HG03108 (cell line): ENCODE measurements around the gene KANSL1.

Experiments used
- ATAC-seq: cut with Tn5 transposase; IDR thresholded peaks from one replicate; pipeline ENCODE4 v1.9.1; 2021; ENCODE audit warnings: moderate library complexity; ENCODE audit not compliant: unreplicated experiment

The KANSL1 gene

DNA sequence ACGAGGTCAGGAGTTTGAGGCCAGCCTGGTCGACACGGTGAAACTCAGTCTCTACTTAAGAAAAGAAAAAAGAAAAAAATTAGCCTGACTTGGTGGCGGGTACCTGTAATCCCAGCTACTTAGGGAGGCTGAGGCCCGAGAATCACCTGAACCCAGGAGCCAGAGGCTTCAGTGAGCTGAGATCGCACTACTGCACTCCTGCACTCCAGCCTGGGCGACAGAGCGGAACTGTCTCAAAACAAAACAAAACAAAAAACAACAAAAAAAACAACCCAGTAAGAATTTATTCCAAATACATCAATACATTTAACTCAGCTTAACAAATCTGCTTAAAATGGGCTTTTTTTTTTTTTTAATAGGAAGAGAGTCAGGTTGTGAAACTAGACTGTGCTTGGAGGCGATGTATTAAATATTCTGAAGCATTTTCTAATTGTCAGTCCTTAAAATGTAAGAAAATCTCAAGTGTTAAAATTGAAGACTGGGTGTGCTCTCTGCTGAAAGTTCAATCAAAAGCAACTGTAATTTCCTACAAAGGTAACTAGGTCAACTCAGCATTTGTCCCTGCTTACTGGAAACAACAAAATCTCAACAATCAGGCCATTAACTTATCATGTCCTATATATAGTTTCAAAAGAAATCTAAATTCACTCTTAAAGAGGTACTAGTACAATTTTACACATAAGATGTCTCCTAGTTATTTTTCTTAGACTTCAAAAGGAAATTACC, 23.2 kb downstream of the KANSL1 start:
- ATAC-seq: no peak

DNA sequence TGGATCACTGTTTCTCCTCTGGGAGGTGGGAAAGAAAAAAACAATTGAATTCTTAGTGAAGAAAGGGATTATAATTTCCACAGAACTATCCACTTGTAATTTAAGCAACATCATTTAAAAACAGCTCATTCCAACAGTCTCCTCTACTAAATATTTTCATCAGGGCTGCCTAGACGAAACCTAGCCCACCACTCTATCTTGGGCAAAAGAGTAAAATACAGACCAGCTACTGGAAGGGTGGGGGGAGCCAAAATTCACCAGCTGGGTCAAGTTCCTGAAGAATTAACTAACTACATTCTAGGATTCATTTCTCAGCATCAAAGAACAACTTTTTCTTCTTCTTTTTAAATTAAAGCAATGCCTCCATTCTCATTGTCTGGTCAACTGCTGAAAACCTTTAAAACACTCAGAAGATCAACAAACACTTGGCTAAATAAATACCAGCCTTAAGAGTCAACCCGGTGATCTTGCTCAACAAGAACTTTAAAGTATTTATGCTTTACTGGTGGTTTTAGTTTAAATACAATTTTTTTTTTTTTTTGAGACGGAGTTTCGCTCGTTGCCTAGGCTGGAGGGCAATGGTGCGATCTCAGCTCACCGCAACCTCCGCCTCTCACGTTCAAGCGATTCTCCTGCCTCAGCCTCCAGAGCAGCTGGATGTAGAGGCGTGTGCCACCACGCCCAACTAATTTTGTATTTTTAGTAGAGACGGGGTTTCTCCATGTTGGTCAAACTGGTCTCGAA, 25.2 kb downstream of the KANSL1 start:
- no peak for ATAC-seq

DNA sequence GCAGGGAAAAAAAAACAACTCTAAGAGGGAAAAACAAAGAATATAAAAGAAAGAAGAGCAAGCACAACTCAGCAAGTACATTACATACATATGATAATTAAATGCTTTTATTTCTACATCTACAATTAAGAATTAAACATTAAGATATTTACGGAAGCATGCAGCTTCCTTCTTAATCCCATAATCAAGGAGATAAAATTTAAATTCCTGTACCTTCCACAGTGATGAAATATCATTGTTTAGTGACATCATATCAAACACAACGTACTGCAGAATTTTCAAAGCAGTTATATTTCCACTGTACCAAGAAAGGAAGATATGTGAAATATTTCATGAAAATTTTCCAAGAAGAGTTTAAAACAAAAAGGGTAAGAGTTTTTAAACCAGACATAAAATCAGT, 26.0 kb downstream of the KANSL1 start:
- no peak for ATAC-seq

DNA sequence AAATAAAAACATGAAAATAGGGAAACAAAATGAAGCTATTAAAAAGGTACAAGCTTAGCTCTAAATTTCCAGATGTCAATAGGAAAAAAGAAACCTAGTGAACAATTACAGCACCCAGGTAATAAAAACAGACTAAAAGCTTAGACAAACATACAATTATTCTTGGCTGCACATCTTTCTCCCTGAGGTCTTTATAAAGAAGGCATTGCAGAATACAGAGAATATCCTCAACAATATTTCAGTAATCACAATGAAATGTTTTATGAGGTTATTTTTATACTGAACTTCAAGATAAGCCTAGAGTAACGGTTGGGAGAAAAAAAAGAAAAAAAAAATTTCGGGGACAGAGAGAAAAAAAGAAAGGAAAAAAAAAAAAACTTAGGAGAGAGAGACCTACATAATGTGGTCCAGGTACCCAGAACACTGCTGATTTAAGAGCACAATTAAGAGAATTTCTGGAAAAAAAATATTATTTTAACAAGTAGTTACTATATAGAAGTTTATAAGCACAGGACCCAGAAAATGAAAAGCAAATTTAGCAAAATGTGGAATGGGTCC, 26.5 kb downstream of the KANSL1 start:
- ATAC-seq: no peak

DNA sequence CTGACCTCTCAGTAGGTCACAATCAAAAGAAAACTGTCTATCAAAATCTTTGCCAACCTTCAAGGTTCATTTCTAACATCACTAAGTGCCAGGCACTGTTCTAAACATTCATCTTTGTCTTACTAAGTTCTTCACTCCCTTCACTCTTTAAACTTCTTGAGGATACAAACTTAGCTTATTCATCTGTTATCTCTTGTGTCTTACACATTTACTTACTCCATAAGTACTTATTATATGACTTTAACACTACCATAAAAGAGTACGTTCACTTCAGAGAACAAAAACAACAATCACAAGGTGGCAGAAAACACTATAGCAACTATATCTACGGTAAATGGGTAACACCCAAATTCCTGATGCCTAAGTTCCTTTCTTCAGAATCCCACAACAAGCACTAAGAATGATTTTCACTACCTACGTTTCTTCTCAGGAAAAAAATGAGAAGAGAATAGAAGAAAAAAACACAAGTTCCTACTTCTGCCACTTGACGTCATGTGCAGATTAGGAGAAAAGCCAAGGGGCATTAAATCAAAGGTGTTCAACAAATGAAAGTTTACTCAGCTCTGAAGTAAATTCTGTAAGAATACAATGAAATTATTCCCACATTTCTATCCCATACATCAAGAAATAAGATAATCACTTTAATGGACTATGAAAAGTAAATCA, 29.2 kb downstream of the KANSL1 start:
- ATAC-seq: no peak

DNA sequence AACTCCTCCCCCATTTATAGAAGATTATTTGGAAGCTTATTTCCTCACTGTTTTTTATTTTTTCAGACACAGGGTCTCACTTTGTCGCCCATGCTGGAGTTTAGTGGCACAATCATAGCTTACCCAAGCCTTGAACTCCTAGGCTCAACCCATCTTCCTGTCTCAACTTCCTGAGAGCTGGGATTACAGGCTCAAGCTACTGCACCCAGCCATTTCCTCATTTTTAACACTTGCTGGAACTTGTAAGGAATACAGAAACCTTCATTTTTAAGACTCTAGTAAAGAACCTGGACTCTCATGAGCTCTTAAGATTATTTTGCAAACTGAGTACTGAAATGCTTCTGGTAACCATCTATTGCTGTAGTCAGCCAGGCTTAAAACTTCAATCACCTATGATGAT, 29.9 kb downstream of the KANSL1 start:
- no peak for ATAC-seq

DNA sequence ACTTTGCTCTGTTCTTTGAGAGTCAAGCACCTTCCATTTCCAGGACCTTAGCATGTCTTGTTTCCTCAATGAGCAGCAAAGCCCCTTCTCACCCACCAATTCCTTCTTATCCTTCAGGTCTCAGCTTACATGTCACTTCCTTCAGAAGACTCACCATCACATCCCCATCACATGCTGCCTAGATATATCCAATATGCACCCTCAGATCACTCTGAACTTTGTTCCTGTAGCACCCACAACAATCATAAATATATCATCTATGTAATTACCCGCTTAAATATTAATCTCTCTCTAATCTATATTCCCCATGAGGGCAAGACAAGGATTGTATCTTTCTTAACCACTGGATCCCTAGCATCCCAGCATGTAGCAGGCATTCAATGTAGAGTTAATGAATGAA, 30.4 kb downstream of the KANSL1 start:
- ATAC-seq: no peak

DNA sequence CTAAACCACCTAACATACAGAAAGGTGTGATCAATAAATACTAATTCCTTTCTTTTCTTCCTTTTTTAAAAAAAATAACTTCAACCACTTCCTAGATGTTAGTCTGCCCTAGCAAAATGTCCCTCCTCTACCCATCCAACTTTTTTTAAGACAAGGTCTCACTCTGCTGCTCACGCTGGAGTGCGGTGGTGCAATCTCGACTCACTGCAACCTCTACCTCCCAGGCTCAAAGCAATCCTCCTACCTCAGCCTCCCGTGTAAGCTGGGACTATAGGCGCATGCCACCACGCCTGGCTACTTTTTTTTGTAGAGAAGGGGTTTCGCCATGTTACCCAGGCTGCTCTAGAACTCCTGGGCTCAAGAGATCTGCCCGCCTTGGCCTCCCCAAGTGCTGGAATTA, 33.1 kb downstream of the KANSL1 start:
- no peak for ATAC-seq

DNA sequence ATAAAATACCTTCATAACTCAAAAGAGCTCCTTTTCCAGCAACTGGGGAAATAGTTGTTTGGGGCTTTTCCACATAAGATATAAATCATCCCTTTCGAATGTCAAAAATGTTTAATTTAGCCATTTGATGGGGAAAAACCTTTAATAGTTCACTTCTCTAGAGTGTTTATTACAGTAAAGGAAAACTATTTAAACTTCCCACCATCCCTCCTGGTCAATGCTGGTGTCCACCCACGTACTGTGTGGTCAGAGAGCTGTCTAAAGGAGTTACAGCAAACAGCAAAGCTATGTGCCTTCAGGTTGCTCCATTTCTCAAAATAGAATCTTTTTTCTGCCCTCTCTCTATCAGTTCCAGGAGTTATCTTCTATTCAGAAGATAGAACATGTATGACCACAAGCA, 33.5 kb downstream of the KANSL1 start:
- ATAC-seq: no peak

DNA sequence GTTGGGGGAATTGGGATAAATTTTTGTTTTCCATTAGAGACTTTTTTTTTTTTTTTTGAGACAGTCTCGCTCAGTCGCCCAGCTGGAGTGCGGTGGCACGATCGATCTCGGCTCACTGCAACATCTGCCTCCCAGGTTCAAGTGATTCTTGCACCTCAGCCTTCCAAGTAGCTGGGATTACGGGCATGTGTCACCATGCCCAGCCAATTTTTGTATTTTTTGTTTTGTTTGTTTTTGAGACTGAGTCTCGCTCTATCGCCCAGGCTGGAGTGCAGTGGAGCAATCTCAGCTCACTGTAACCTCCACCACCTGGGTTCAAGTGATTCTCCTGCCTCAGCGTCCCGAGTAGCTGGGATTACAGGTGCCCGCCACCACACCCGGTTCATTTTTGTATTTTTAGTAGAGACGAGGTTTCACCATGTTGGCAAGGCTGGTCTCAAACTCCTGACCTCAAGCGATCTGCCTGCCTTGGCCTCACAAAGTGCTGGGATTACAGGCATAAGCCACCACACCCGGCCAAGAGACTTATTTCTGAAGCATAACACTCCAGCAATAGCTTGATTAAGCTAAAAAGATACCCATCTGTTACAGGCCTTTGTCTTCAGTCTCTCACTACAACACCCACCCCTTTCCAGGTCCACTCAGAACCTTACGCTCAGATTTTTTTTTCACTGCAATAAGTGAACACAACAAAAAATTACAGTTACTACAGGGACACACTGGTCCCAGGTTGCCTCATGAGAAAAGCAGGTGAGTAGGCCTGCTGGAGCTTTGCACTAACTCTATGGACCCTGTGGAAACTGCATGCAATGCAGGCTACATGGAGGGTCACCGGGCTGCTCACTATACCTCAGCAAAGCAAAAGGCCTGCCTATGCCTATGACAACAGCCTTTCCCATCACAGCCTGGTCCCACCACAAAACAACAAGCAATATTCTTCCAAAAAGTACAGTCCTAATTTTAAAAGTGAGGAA, 34.6 kb downstream of the KANSL1 start:
- no peak for ATAC-seq

DNA sequence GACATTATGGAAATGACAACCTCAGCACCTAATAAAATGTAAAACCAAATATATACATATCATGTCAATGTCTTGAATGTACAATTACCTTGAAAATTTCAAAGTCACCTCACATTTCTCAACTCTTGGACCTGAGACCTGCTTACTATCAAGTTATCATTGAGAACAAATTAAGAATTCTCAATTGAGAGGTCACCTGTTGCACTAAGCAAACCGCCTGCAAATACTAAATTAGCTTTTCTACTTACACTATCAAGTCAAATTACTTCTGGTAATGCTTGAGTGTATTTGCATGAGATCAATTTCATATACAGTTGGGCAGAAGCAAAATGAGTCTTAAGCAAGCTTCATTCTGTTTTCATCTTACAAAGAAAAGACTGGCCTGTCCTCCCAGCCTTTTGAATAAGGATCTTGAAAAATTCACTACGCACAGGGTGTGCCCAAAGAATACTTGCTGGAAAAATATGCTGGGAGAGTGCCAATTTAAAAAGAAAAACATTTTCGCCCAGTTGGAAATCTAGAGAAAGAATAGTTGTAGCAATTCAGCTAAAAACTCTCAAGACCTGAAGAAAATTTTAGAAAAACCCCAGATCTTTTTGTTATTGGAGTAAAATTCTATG, 35.7 kb downstream of the KANSL1 start:
- no peak for ATAC-seq

DNA sequence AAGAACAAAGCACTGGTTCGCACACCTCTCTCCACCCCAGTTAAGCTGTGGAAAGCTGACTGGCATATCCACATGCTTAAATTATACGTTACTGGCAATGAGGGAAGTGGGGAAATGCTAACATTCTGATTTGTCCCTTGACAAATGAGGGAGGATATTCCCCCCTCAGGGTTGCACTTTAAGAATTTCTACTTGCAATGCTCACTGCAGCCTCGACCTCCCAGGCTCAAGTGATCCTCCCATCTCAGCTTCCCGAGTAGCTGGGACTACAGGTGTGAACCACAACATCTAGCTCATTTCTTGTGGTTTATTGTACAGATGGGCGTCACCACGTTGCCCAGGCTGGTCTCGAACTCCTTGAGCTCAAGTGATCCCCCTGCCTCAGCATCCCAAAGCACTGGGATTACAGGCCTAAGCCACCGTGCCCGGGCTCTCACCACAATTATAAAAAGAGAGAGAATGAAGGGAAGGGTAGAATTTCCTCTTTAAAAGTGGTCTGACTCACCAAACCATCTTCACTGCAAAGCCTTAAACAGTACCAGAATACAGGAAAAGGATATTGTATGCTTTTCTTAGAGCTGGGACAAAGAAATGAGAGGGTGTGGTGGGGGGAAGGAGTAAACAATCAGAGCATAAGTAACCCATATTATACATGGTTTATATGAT, 38.9 kb downstream of the KANSL1 start:
- no peak for ATAC-seq

DNA sequence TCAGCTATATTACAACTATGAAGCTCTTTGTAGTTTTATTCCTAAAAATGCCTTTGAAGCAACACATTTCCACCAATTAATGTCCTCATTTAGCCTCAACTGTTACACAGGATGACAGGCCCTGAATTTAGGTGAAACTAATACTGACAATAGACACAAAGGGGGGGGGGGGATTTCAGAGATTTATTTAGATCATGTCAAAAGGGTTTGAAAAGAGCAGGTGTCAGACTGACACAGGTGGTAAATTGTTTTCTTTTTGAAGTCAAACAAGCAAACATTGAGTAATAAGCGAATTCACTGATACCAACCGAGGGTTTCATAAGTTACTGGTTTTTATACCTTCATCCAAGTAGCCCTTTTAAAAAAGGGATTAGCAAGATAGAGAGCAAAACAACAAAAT, 40.8 kb downstream of the KANSL1 start:
- ATAC-seq: no peak

DNA sequence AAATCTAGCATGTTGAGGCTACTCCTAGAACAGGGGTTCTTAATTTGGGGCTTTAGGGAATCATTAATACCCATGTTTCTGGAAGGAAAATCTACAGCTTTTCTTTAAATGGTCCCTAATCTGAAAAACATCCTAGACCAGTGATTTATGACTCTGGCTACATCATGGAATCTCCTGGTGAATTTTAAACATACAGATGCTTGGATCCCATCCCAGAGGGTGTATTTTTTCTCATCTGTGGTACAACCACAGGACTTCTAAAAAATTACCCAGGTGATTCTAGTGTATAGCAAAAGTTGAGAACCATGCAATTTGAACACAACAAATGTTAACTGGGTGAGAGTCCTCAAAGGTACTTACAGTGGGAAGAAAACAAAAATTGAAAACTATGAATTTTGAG, 41.5 kb downstream of the KANSL1 start:
- no peak for ATAC-seq

DNA sequence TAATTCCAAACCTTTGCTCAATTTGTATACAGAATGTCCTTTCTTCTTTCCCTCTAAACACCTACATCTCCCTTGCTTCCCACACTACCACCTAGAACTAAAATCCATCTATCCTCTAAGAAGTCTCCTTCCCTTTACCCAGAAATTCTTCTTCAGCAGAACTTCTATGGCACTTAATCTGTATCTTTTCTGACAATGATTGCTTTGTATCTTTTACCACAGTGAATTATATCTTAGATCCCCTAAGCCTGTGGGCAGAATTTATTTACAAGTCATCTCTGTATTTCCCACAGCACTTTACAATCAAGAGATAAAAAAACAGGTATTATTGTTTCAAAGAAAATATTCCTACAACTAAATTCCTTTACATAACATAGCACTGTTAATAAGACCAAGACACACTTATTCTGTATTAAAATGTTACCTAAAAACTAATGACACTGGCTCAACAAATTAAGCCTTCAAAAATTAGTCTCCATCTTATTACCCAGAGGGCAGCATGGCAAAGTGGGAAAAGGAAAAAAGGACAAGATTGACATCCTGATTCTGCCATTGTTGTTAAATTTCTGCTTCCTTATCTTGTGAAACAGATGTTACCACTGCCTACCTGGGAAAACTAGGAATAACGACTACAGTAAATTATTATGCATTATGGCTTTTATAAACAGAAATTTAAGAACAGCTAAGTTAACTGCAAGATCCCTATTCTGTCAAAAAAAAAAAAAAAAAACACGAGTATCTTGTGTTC, 42.8 kb downstream of the KANSL1 start:
- no peak for ATAC-seq

DNA sequence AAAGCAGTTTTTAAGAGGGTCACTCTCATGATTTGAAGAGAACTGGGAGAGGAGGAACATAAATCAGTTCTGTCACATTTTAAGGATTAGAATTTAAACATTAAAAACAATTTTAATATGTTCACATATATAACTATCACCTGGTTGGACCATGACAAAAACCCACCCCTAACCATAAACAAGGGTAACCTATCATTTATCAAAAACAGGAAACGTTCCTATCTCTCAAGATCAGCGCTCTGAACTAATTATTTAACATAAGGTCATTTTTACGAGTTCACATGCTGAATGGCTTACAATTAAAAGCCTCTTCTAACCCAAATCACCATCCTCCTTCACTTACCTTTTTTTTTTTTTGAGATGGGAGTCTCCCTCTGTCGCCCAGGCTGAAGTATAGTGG, 45.0 kb downstream of the KANSL1 start:
- ATAC-seq: no peak

DNA sequence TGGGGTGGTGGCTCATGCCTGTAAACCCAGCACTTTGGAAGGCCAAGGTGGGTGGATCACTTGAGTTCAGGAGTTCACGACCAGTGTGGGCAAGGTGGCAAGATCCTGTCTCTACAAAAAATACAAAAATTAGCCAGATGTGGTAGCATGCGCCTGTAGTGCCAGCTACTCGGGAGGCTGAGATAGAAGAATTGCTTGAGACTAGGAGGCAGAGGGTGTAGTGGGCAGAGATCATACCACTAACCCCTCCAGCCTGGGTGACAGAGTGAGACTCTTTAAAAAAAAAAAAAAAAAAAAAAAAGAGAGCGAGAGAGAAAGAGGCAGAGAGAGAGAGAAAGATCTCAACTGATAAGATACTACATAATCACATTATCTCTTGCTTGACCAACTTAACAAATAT, 45.9 kb downstream of the KANSL1 start:
- no peak for ATAC-seq

DNA sequence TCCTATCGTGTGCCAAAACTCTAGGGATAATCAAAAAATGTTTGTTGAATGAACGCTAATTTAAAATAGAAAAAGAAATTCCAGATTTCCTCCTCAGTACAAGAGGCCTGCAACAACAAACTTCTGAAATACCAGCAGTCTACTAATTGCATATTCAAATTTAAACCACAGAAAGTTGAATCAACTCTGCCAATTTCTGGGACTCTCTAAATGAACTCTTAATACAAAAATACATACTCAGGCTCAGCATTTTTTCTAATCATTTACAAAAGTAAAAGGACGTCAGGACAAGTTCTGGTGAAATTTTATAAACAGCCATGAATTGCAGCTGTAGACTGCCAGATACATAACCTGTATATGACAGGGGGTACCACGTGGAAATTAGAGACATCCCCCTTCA, 49.0 kb downstream of the KANSL1 start:
- ATAC-seq: peak; percentile 32

DNA sequence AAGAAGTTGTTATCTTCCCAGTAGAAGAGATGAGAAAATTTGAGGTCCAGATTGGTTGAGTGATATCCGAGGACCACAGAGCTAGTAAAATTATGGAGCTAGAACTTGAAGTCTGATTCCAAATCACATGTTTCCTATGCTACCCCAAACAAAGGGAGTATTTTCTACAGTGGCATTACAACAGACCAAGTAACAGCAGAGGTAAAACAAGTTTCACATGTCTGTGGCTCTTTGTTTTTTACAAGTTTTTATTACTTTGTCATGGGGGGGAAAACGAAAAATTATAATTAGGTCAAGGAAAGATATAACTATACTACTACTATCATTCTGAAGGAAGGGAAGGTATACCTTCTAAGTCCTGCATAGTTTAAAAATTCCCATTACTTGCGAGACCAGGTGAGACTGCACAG, 49.4 kb downstream of the KANSL1 start:
- no peak for ATAC-seq
